Erythroblast (primary cell): ENCODE data around the gene CBFA2T2.
A peak's percentile ranks its signal among the peaks of the same experiment; 100 is the strongest.

Source experiments
- DNase-seq, 2 experiments: peaks; one replicate each; lab custom pipeline; 2025; lab: John Stamatoyannopoulos, UW
- GATA1 ChIP-seq: IDR thresholded peaks from 2 replicates; pipeline ENCODE4 v1.6.1; 2011; ENCODE audit warnings: low read depth, mild to moderate bottlenecking, control low read depth, low read length, moderate library complexity
- POLR2A ChIP-seq: IDR thresholded peaks from 2 replicates; pipeline ENCODE4 v1.6.1; 2011; ENCODE audit warnings: mild to moderate bottlenecking, low read length

The CBFA2T2 gene

DNA sequence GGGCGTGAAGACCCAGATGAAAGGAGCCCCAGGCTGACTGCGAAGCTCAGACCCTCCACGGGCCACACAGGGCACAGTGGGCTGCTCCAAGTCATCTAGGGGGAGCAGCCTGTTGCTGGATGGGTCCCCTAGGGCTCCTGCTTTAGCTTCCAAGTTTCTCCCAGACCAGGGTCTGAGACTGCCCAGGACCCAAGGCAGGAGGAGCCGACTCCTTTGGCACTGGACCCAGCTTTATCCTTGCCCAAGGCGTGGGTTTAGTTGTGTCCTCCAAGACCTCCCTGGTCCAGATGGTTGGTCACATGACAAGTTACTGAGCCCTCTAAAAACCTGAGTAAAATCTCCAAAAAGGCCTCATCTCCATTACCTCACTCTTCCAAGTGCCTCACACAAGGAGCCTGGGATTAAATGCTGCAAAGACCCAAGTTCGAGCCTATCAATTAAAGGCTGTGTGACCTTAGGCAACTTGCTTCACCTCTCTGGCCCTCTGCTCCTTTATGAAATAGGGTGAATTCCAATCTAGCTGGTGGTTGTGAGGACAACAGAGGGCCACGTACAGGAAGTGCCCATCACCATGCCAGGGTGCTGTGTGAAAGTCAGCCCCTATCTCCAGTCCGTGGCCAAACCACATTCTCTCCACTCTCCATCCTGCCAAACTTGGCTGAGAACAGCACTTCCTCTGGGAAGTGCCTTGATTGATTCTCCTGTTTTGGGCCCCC, 181.8 kb downstream of the CBFA2T2 start:
- DNase-seq: no peak
- TF ChIP-seq POLR2A (no peak), GATA1 (no peak)

DNA sequence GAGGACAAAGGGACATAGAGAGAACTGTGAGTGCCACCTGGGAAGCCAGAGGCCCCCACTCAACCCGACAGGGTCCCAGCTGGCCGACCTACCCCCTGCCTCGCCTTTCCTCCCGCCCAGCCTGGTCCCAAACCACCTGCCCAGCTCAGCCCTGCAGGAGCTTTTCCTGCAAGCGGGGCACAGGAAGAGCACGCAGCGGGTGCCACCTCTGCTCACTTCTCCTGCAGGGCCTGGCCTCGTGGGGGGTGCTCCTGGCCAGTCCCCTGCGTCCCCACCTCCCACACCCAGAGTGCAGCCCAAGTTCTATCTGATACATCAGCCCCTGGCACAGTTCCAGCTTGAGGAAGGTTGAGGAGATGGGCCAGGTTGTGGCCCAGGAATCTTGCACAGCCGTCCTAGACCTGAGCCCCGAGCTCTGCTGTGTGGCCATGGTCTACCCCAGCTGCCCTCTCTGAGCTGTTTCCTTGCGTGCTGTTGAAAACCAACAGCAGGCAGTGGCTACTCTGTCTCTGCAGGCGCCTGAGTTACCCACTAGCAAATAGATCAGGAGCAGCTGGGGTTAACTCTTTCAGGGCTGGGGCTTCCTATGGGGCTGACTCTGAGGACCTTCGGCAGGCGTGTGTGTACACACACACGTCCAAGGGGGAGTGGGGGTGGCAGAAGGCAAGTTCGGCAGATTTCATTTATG, 182.7 kb downstream of the CBFA2T2 start:
- peak; percentile 42 to 51 for DNase-seq
- no peak for TF ChIP-seq POLR2A
- TF ChIP-seq GATA1: no peak

DNA sequence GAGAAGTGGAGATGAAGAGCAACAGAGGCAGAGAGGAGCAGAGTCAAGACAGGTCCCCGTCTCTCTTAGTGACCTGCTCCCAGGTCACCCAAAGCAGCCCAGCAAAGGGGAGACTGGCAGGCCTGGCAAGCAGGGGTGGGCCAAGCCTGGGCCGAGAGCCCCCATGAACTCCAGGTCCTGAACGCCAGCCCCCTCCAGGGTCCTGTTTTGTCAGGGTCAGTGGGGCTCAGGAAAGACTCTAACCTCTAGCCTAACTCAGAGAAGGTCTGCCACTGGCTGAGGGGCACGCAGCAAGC, 183.2 kb downstream of the CBFA2T2 start:
- TF ChIP-seq GATA1 (no peak), POLR2A (no peak)
- DNase-seq: no peak

DNA sequence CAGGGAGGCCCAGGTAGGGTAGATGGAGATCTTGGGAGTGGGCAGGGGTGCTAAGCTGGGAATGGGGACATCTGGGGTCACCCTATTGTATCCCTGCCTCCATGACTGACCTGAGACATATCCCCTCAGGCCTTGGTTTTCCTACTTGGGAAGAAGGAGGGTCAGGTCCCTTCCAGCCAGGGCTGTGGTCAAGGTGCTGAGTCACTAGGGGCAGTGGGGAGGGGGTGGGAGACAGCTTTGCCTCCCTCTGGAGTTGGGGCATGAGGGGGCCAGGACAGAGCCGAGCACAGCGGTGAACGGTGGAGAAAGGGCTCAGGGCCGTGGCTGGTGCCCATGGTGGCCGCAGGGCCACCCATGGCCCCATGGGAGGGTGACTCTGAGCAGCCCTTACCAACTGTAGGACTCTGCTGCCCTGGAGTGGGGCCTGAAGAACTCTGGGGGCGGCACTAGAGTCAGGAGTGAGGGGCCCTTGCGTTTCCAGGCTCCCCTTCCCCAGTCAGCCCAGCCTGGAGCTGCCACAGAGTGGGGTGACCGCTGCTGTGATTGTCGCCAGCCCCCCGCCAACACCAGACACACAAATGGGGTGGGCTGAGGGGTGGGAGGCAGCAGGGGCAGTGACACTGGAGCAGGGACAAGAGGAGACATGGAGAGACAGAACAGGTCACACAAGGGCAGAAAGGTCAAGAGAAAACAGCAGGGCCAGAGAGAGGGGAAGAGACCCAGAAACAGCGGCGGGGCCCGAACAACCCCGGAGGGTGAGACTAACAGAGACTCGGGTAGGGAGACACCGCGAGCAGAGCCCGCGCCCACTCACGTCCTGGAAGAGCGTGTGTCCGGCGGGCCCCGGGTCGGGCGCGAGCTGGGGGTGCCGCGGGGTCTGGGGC, 183.8 kb downstream of the CBFA2T2 start:
- TF ChIP-seq POLR2A: no peak
- no peak for TF ChIP-seq GATA1
- no peak for DNase-seq

DNA sequence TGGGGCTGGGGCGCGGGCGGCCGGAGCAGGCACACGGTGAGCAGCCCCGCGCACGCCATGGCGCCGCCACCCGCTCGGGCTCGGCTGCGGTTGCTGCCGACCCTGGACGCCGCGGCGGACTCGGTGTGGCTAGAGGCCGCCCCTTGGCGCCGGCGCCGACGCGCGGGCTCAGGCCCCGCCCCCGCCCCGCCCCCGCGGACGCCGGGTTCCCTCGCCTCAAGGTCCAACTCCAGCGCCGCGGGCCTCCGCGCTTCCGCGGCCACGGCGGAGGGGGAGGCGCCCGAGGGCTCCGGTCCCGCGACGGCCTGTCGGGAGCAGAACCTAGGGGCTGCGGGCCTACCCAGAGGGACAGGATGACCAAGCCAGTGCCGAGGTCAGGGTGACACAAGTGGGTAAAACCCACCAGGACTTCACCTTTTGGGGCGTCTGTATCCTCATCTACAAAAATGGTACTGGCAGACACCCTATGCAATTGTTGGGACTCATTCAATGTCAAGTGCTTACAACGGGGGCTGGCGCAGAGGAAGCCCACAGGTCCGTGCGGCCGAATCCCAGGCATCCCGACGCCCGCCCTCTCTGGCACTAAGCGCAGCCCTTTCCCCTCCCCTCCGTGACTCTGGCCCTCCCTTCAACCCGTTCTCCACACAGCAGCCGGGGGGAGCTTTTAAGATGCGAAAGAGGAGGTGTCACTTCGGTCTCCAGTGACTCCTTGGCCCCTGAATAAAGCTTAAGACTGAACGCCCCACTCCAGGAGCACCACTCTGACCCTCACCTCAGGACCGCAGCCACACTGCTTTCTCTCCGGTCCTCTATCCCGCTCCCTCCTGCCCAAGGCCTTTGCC, 184.6 kb downstream of the CBFA2T2 start, which contains the start of gene NECAB3:
Gene NECAB3, minus strand, starts transcription at position 135 of the 842 bp plus-strand sequence. Its CDS starts 76 bp downstream, at position 59.
- TF ChIP-seq POLR2A (peak; percentile 29), GATA1 (no peak)
- peak; percentile 79 to 88 for DNase-seq

DNA sequence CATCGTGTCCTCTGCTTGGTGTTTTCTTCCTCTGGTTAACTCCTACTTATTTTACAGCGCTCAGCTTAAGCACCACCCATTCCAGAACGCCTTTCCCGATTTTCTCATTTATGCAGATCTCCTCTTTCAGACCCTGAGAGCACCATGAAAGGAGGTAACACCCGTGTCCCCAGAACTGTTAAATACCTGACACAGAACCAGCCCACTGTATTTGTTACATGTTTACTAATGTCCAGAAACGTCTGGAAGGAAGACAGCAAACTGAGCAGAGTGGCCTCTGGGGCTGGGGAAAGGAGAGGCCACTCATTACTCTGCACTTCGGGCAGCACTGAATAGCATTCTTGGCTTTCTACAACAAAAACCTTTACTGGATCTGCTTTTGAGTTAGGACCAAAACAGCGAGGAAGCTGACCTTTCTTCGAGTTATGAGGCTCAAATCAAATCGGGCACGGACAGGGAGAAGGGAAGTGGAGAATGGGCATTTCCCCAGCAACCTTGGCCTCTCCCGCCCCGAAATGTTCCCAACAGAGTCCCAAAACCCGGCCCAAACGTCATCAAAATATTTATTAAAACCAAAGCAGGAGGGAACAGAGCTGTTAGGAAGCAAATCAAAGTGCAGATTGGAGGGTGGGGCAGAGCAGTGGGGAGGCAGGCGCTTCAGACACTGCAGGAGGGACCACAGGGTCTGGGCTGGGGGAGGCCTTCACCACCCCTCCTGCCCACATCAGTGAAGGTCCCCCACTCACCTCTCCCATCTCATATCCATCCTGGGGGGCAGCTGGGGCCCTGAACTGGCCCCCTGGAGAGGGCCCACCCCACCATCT, 185.5 kb downstream of the CBFA2T2 start:
- TF ChIP-seq GATA1 (no peak), POLR2A (no peak)
- no peak for DNase-seq

DNA sequence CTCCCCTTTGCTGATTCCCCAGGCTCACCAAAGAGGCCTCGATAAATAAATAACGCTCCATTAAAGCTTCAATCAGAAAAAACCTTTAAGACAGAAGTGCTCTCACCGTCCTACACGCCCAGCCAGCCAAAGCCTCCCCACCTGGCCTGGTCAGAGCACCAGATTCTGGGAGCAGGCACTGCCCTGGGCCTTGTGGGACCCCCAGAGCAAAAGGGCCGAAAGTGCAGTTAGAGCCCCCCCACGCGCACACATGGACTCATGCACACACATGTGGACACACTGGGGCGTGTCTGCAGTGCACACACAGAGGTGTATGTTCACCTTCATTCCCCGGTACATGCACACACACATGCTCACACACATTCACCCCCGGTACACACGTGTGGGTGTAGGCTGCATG, 186.2 kb downstream of the CBFA2T2 start:
- TF ChIP-seq POLR2A (no peak), GATA1 (no peak)

DNA sequence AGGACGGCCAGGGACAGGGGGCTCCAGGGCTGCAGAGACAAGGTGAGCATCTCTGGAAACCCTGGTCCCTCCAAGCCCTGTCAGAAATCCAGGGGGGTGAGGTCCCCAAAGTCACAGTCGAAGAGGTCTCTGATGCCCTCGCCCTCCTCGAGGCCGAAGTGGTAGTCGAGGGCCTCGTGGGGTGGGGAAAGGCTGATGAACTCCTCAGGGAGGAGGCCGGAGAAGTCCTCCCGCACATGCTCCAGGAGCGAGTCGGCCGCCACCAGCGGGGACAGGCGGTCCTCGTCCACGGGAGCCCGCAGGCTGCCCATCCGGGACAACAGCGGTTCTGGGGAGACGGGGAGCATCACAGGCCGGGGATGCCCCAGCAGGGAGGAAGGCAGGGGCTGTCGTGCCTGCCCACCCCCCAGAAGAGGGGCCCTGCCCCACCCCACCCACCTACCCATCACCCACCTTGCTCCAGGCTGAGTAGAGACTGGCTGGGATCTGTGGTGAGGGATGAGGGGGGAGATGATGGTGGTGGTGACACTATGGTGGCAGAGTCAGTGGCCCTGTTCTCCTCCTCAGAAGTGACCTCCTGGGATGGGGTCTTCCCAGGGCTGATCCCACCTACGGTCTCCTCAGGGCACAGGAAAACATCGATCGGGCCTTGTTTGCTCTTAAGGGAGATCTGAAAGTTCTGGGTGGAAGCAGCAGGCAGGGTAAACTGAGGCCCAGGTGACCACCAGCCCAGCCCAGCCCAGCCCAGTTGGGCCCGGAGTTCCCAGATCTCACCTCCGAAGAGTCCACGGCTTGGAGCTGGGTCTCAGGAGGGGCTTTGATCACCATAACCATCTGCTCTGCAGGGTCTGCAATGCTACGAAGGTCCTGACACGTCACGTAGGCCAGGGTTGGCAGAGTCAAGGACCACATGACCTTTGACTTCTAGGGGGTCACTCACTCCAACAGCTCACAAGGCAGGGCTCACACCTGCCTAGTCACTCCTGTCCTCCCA, 187.1 kb downstream of the CBFA2T2 start:
- TF ChIP-seq POLR2A (no peak), GATA1 (no peak)
- DNase-seq: no peak

More for the DNA sequence above, 186.2 kb downstream of the CBFA2T2 start:
- DNase-seq: no peak

DNA sequence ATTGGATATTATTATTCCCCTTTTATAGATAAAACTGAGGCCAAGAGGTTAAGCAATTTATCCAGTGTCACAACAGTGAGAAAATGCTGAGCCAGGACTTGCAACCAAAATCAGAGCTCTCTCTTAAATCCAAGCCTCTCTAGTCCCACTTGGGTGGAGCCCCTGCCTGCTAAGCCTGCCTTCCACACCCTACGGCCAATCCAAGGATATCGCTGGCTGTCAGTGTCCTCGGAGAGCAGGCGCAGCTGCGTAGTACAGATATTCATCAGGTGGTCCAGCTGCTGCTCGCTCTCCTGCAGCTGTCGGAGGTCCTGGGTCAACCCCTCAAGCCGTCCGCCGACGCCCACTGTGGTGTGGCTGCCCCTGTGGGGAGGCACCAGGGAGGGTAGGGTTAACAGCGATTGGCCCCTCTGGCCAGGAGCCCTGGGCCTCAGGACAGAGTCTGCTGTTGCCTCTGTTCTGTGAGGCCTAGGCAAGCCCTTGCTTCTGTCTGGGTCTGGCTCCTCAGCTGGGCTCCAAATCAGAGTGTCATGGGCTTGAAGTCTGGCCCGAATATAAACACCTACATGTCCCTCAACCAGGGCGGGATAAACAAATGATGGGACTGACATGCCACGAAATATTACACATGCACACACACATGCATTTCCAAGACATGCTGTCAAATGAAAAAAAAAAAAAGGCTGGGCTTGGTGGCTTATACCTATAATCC, 188.3 kb downstream of the CBFA2T2 start:
- DNase-seq: no peak
- no peak for TF ChIP-seq POLR2A
- TF ChIP-seq GATA1: no peak

DNA sequence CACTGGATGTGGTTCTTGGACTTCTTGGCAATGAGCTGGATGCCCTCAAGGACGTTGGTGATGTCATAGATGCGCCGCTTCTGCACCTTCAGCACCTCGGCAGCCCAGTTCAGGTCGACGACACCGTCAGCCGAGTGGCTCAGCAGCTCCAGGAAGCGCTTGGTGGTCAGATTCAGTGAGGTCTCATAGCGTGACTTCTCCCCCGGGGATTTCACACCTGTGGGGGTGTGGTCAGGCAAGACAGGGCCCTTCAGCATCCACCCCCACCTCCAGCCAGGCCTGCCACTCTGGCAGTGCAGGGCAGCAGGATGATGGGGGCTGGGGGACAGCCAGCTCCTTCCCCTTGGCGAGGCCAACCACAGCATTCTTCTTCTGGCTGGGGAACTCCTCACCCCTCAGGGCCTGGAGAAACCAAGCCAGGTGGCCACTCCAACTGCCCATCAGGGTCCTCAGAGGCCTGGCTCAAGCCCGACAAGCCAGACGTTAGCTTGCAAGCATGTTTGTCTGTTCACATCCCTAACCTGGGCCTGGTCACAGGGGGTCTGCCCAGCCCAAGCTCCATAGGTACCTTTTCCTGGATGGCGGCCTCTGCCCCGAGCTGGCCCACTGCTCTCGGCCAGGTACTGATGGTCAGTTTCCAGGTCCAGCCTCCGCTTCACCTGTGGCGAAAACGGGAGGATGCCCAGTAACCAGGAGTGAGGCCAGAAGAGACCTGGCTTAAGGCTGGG, 190.0 kb downstream of the CBFA2T2 start:
- no peak for DNase-seq
- TF ChIP-seq GATA1: no peak
- no peak for TF ChIP-seq POLR2A
